BJ (cell line): Measurements from ENCODE around the gene PKN1. TPM values are rescaled to one million over a fixed set of nuclear protein-coding genes. Genes with fewer than 3 reads are reported as not detected.
"Not testable (repeated sequence)": the region's sequence is repeated elsewhere in the genome, so short reads cannot be mapped to it uniquely, and the experiment has no call there.

Source experiments
- CTCF ChIA-PET: fragments of 350-600 bp; formaldehyde crosslinking; extraction: SDS; loops from one replicate; lab custom pipeline; 2021; ENCODE audit warnings: antibody characterized with exemption, inconsistent platforms; lab: Yijun Ruan, JAX
- POLR2A ChIA-PET: fragments of 300-600 bp; sonication (Branson Sonifier 250); formaldehyde crosslinking; extraction: SDS; loops from one replicate; lab custom pipeline; 2021; ENCODE audit warnings: antibody characterized with exemption; lab: Charles Lee
- DNase-seq: peaks from one replicate; pipeline ENCODE4 v3.0.0-alpha.2; 2011; ENCODE audit warnings: low read depth
- H3K27me3 ChIP-seq: 2 replicates; pipeline ENCODE4 v1.6.0; 2011; ENCODE audit warnings: low read length; ENCODE audit not compliant: control insufficient read depth, insufficient read depth
- H3K36me3 ChIP-seq: 2 replicates; pipeline ENCODE4 v1.5.1; 2011; ENCODE audit warnings: low read length; ENCODE audit not compliant: control insufficient read depth, insufficient read depth
- H3K4me3 ChIP-seq: 2 replicates; pipeline ENCODE4 v1.5.1; 2011; ENCODE audit warnings: low read depth, mild to moderate bottlenecking, control low read depth, low read length
- polyA plus RNA-seq: library from polyadenylated mRNA; depleted of rRNA; stranded (reverse); fragments of >200 nt; gene quantifications from 2 replicates; pipeline ENCODE4 v1.2.3, GENCODE V29; 2011
- TF ChIP-seq, protein P1 (sequence below): IDR thresholded peaks from 2 replicates; pipeline ENCODE4 v1.5.1; 2011; ENCODE audit warnings: low read depth, mild to moderate bottlenecking, control low read depth, inconsistent platforms, low read length, moderate library complexity; ENCODE audit not compliant: insufficient read depth

Gene PKN1
- polyA plus RNA-seq, 1 experiment = 117 TPM

DNA sequence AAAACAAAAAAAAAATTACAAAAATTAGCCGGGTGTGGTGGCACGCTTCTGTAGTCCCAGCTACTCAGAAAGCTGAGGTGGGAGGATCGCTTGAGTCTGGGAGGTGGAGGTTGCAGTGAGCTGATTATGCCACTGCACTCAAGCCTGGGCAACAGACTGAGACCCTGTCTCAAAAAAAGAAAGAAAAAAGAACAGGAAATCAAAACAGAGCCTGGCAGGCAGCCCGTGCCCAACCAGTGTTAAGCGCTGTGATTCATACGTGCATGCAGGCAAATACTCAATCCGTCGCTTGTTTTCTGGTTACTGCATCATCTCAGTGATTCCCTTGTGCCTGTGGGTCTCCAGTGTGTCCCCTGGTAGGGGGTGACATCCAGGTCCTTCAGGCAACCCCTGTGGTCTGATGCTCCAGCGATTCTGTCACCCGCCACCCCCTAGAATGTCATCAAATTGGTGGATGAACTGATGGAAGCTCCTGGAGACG, 32.1 kb upstream of the PKN1 start:
- ChIA-PET POLR2A (no interaction called here), CTCF (interaction anchor here (1.0 to 1.3 kb wide), 3 partner anchors 45 to 264 kb away, joined by 3 to 4 read pairs (median 3); no protein-coding TSS in a partner anchor)
- H3K4me3 ChIP-seq = no peak overlapping the region
- peaks cover 21% of the 10 kb centered on the region for H3K36me3 ChIP-seq
- no peaks in the 10 kb centered on the region for H3K27me3 ChIP-seq
- TF ChIP-seq, protein P1, sequence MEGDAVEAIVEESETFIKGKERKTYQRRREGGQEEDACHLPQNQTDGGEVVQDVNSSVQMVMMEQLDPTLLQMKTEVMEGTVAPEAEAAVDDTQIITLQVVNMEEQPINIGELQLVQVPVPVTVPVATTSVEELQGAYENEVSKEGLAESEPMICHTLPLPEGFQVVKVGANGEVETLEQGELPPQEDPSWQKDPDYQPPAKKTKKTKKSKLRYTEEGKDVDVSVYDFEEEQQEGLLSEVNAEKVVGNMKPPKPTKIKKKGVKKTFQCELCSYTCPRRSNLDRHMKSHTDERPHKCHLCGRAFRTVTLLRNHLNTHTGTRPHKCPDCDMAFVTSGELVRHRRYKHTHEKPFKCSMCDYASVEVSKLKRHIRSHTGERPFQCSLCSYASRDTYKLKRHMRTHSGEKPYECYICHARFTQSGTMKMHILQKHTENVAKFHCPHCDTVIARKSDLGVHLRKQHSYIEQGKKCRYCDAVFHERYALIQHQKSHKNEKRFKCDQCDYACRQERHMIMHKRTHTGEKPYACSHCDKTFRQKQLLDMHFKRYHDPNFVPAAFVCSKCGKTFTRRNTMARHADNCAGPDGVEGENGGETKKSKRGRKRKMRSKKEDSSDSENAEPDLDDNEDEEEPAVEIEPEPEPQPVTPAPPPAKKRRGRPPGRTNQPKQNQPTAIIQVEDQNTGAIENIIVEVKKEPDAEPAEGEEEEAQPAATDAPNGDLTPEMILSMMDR = no peak
- no peak for DNase-seq

DNA sequence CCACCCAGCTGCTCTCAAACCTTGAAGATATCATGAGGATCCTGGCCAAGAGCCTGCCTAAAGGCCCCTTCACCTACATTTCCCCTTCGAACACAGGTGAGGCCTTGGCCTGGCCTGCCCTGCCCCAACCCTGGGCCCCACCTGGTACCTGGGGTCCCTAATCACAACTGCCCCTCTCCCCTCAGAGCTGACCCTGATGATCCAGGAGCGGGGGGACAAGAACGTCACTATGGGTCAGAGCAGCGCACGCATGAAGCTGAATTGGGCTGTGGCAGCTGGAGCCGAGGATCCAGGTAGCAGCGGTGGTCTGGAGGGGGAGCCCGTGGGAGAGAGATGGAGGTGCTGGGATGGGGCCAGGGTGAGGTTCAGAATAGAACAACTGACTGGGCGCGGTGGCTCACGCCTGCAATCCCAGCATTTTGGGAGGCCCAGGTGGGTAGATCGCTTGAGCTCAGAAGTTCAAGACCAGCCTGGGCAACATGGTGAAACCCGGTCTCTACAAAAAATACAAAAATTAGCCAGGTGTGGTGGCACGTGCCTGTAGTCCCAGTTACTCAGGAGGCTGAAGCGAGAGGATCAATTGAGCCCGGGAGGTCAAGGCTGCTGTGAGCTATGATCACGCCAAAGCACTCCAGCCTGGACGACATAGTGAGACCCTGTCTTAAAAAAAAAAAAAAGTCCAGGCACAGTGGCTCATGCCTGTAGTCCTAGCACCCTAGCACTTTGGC, 31.5 kb upstream of the PKN1 start:
- TF ChIP-seq, protein P1 = no peak
- CTCF ChIA-PET = interaction anchor here (1.0 to 1.3 kb wide), 3 partner anchors 46 to 265 kb away, joined by 3 to 4 read pairs (median 3); no protein-coding TSS in a partner anchor
- no peaks in the 10 kb centered on the region for H3K27me3 ChIP-seq
- H3K4me3 ChIP-seq = no peak overlapping the region
- DNase-seq = no peak
- POLR2A ChIA-PET = no interaction called here
- peaks cover 18% of the 10 kb centered on the region for H3K36me3 ChIP-seq

DNA sequence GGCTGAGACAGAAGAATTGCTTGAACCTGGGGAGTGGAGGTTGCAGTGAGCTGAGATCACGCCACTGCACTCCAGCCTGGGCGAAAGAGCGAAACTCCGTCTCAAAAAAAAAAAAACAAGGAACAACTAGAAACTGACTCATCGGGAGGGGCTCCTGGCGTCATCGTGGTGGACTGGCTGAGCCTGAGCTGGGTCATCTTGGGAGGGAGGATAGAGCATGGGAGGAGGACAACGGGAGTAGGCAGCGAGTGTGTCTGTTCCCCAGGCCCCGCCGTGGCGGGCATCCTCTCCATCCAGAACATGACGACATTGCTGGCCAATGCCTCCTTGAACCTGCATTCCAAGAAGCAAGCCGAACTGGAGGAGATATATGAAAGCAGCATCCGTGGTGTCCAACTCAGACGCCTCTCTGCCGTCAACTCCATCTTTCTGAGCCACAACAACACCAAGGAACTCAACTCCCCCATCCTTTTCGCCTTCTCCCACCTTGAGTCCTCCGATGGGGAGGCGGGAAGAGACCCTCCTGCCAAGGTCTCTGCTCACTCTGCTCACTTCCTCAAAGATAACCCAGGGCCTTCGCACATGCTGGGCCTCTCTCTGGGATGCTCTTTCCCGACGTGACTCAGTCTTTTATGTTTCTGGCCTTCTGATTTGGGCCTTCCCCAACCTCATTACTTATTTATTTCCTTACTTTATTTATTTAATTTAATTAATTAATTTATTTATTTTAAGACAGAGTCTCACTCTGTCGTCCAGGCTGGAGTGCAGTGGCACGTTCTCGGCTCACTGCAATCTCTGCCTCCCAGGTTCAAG, 30.6 kb upstream of the PKN1 start:
- Histone ChIP-seq H3K27me3 (no peaks in the 10 kb centered on the region), H3K4me3 (no peak overlapping the region), H3K36me3 (peaks cover 22% of the 10 kb centered on the region)
- ChIA-PET POLR2A (interaction anchor here (0.6 kb wide), 1 partner anchor 106 kb away, joined by 6 read pairs; no protein-coding TSS in a partner anchor), CTCF (interaction anchor here (0.6 to 1.3 kb wide), 3 partner anchors 54 to 329 kb away, joined by 3 to 4 read pairs (median 3); no protein-coding TSS in a partner anchor)
- TF ChIP-seq, protein P1 = no peak
- DNase-seq = peak; percentile 20

- POLR2A ChIA-PET, H3K4me3 ChIP-seq, H3K27me3 ChIP-seq, DNase-seq: not testable (repeated sequence)
- H3K36me3 ChIP-seq = peaks cover 27% of the 10 kb centered on the region
- CTCF ChIA-PET = interaction anchor here (0.7 to 1.0 kb wide), 3 partner anchors 20 to 69 kb away, joined by 3 to 4 read pairs (median 3); no protein-coding TSS in a partner anchor
These were observed 29.8 kb upstream of the PKN1 start for GRCh38 chr19:14403145-14403930.

DNA sequence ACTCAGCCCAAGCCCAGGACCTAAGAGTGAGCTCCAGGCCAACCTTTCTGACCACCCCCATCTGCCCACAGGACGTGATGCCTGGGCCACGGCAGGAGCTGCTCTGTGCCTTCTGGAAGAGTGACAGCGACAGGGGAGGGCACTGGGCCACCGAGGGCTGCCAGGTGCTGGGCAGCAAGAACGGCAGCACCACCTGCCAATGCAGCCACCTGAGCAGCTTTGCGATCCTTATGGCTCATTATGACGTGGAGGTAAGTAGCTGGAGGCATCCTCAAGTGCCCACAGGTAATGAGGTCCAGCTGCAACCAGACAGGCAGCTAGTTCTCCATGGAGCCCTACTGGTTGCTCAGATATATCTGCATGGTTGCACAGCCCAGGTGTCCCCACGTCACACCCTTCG, 28.8 kb upstream of the PKN1 start:
- ChIA-PET POLR2A (no interaction called here), CTCF (interaction anchor here (1.0 to 2.5 kb wide), 3 partner anchors 8 to 267 kb away, joined by 3 to 8 read pairs (median 3); no protein-coding TSS in a partner anchor)
- Histone ChIP-seq H3K4me3 (no peak overlapping the region), H3K27me3 (no peaks in the 10 kb centered on the region), H3K36me3 (peaks cover 36% of the 10 kb centered on the region)
- TF ChIP-seq, protein P1 = no peak
- DNase-seq = no peak
